Measurements from ENCODE around the gene USP46. TPM values are rescaled to one million over a fixed set of nuclear protein-coding genes. Genes with fewer than 3 reads are reported as not detected.
A peak's percentile ranks its signal among the peaks of the same experiment; 100 is the strongest.

Gene USP46
- total RNA-seq, 1 experiment from 2014 or later, result 48.1 TPM

DNA sequence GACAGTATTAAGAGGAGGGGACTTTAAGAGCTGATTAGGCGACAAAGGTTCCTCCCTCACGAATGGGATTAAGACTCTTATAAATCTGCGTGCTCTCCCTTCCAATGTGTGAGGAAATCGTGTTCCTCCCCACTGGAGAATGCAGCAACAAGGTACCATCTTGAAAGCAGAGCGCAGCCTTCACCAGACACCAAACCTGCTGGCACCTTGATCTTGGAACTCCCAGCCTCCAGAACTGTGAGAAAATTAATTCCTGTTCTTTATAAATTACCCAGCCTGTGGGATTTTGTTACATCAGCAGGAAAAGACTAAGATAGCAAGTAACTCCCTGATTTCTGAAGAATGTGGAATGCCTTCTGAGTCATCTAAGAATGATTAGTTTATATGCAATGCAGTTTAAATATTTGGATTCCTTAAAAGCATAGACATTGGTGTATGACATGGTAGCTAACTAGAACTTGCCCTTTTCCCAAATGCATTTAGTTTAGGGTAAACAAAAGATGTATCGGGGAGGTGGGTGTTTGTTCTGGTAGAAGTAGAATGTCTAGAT is 86.1 kb downstream of the USP46 start:
- peaks cover 31% of the 10 kb centered on the region for H3K4me1 Mint-ChIP-seq
- TF ChIP-seq HMGXB4 (CRISPR knock-in tag; IDR thresholded peaks at IDR 0.05) (no peak), ATF6 (CRISPR knock-in tag; IDR thresholded peaks at IDR 0.05) (no peak), ZNF263 (CRISPR knock-in tag; IDR thresholded peaks at IDR 0.05; ENCODE audit: low read depth) (no peak), NFE2L1 (CRISPR knock-in tag; IDR thresholded peaks at IDR 0.05) (no peak), RORB (CRISPR knock-in tag; IDR thresholded peaks at IDR 0.05) (no peak), SMAD4 (CRISPR knock-in tag; IDR thresholded peaks at IDR 0.05) (no peak), KAT7 (CRISPR knock-in tag; IDR thresholded peaks at IDR 0.05; ENCODE audit: borderline replicate concordance) (no peak), TEAD1 (CRISPR knock-in tag; IDR thresholded peaks at IDR 0.05) (no peak), CBFB (CRISPR knock-in tag; IDR thresholded peaks at IDR 0.05; ENCODE audit: low read depth) (no peak), TCF7 (CRISPR knock-in tag; IDR thresholded peaks at IDR 0.05; ENCODE audit: low read depth) (no peak), IRF2 (CRISPR knock-in tag; IDR thresholded peaks at IDR 0.05; ENCODE audit: borderline replicate concordance, low read depth) (no peak)
- TF ChIP-seq, protein P1, sequence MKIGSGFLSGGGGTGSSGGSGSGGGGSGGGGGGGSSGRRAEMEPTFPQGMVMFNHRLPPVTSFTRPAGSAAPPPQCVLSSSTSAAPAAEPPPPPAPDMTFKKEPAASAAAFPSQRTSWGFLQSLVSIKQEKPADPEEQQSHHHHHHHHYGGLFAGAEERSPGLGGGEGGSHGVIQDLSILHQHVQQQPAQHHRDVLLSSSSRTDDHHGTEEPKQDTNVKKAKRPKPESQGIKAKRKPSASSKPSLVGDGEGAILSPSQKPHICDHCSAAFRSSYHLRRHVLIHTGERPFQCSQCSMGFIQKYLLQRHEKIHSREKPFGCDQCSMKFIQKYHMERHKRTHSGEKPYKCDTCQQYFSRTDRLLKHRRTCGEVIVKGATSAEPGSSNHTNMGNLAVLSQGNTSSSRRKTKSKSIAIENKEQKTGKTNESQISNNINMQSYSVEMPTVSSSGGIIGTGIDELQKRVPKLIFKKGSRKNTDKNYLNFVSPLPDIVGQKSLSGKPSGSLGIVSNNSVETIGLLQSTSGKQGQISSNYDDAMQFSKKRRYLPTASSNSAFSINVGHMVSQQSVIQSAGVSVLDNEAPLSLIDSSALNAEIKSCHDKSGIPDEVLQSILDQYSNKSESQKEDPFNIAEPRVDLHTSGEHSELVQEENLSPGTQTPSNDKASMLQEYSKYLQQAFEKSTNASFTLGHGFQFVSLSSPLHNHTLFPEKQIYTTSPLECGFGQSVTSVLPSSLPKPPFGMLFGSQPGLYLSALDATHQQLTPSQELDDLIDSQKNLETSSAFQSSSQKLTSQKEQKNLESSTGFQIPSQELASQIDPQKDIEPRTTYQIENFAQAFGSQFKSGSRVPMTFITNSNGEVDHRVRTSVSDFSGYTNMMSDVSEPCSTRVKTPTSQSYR (CRISPR knock-in tag; IDR thresholded peaks at IDR 0.05), result no peak
- TF ChIP-seq, protein P2, sequence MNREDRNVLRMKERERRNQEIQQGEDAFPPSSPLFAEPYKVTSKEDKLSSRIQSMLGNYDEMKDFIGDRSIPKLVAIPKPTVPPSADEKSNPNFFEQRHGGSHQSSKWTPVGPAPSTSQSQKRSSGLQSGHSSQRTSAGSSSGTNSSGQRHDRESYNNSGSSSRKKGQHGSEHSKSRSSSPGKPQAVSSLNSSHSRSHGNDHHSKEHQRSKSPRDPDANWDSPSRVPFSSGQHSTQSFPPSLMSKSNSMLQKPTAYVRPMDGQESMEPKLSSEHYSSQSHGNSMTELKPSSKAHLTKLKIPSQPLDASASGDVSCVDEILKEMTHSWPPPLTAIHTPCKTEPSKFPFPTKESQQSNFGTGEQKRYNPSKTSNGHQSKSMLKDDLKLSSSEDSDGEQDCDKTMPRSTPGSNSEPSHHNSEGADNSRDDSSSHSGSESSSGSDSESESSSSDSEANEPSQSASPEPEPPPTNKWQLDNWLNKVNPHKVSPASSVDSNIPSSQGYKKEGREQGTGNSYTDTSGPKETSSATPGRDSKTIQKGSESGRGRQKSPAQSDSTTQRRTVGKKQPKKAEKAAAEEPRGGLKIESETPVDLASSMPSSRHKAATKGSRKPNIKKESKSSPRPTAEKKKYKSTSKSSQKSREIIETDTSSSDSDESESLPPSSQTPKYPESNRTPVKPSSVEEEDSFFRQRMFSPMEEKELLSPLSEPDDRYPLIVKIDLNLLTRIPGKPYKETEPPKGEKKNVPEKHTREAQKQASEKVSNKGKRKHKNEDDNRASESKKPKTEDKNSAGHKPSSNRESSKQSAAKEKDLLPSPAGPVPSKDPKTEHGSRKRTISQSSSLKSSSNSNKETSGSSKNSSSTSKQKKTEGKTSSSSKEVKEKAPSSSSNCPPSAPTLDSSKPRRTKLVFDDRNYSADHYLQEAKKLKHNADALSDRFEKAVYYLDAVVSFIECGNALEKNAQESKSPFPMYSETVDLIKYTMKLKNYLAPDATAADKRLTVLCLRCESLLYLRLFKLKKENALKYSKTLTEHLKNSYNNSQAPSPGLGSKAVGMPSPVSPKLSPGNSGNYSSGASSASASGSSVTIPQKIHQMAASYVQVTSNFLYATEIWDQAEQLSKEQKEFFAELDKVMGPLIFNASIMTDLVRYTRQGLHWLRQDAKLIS (CRISPR knock-in tag; IDR thresholded peaks at IDR 0.05; ENCODE audit: borderline replicate concordance), result no peak
- no peak overlapping the region for H3K4me3 Mint-ChIP-seq
- ChIA-PET CTCF (interaction anchor here (1.1 kb wide), 1 partner anchor 15 kb away, joined by 3 read pairs; no protein-coding TSS in a partner anchor), POLR2A (no interaction called here)
- H3K36me3 Mint-ChIP-seq, result 0 out of 2 replicates have a peak, but pooled peaks cover 2% of the 10 kb centered on the region
- no peaks in the 10 kb centered on the region for H3K27me3 Mint-ChIP-seq (ENCODE audit: low read depth)
- peaks cover 8% of the 10 kb centered on the region; the same call in 1 of the 2 replicates for H3K9me3 Mint-ChIP-seq
- no peak for DNase-seq (ENCODE audit: low spot score)
- no peak overlapping the region for H3K27ac Mint-ChIP-seq
- no peak for ATAC-seq

GRCh38 chr4:52568351-52568750 is 90.8 kb downstream of the USP46 start:
- DNase-seq (ENCODE audit: low spot score), result no peak
- ATAC-seq, result peak; percentile 24; the same call in 1 of the 2 replicates
- Mint-ChIP-seq H3K4me3 (no peak overlapping the region), H3K36me3 (0 out of 2 replicates have a peak, but pooled peaks cover 2% of the 10 kb centered on the region), H3K9me3 (peaks cover 8% of the 10 kb centered on the region; the same call in 1 of the 2 replicates), H3K27me3 (ENCODE audit: low read depth) (peaks cover 3% of the 10 kb centered on the region; the same call in 1 of the 2 replicates), H3K4me1 (peaks cover 40% of the 10 kb centered on the region), H3K27ac (peak overlapping the region; percentile 46; the same call in 1 of the 2 replicates)
- ChIA-PET POLR2A (no interaction called here), CTCF (interaction anchor here (0.9 to 3.7 kb wide), 4 partner anchors 20 to 315 kb away, joined by 3 to 17 read pairs (median 10); no protein-coding TSS in a partner anchor)
- TF ChIP-seq CTCF (IDR thresholded peaks at IDR 0.05) (no peak), JUN (CRISPR knock-in tag; IDR thresholded peaks at IDR 0.05) (no peak), ZNF232 (CRISPR knock-in tag; IDR thresholded peaks at IDR 0.05) (no peak), ZNF423 (CRISPR knock-in tag; IDR thresholded peaks at IDR 0.05) (no peak), ZNF671 (CRISPR knock-in tag; IDR thresholded peaks at IDR 0.05) (no peak), TEAD4 (CRISPR knock-in tag; IDR thresholded peaks at IDR 0.05) (no peak), SOX15 (CRISPR knock-in tag; IDR thresholded peaks at IDR 0.05) (no peak)
- TF ChIP-seq, protein P3, sequence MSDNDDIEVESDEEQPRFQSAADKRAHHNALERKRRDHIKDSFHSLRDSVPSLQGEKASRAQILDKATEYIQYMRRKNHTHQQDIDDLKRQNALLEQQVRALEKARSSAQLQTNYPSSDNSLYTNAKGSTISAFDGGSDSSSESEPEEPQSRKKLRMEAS (CRISPR knock-in tag; IDR thresholded peaks at IDR 0.05), result no peak
- TF ChIP-seq, protein P4, sequence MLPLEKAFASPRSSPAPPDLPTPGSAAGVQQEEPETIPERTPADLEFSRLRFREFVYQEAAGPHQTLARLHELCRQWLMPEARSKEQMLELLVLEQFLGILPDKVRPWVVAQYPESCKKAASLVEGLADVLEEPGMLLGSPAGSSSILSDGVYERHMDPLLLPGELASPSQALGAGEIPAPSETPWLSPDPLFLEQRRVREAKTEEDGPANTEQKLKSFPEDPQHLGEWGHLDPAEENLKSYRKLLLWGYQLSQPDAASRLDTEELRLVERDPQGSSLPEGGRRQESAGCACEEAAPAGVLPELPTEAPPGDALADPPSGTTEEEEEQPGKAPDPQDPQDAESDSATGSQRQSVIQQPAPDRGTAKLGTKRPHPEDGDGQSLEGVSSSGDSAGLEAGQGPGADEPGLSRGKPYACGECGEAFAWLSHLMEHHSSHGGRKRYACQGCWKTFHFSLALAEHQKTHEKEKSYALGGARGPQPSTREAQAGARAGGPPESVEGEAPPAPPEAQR (CRISPR knock-in tag; IDR thresholded peaks at IDR 0.05), result no peak
